ENCODE measurements around the gene DHX16.

- no peak for TF ChIP-seq CTCF (IDR thresholded peaks at IDR 0.05)
- TF ChIP-seq EZH2 (IDR thresholded peaks at IDR 0.05) = no peak
Observed at GRCh38 chr6:30682143-30683117, 9.6 kb upstream of the DHX16 start.

Measured in neural progenitor cell (in vitro differentiated cells).